A549 (cell line): ENCODE measurements around the gene IL20RB.

Source experiments
- BCL3 ChIP-seq: fragments of >200 bp; sonication (Bioruptor Twin); formaldehyde crosslinking; IDR thresholded peaks from 3 replicates; pipeline ENCODE4 v1.6.1; 2016
- CHD2 ChIP-seq: fragments of 150-350 bp; IDR thresholded peaks from 2 replicates; pipeline ENCODE4 v1.6.1; 2014; ENCODE audit warnings: low read length; ENCODE audit not compliant: partially characterized antibody
- CTCF ChIP-seq: fragments of >200 bp; sonication (Bioruptor Twin); formaldehyde crosslinking; IDR thresholded peaks from 3 replicates; pipeline ENCODE4 v1.5.1; 2016
- E2F6 ChIP-seq: IDR thresholded peaks from 2 replicates; pipeline ENCODE4 v1.6.1; 2012; ENCODE audit warnings: low read depth, borderline replicate concordance
- ELK1 ChIP-seq: fragments of 150-350 bp; IDR thresholded peaks from 2 replicates; pipeline ENCODE4 v1.6.1; 2014; ENCODE audit warnings: low read depth, mild to moderate bottlenecking, low read length
- GATA3 ChIP-seq: IDR thresholded peaks from 2 replicates; pipeline ENCODE4 v1.6.1; 2012; ENCODE audit warnings: borderline replicate concordance
- HOXB13 ChIP-seq: fragments of 250-450 bp; sonication (Bioruptor Pico); IDR thresholded peaks from 2 replicates; pipeline ENCODE4 v1.5.0; 2020; ENCODE audit warnings: low read depth, mild to moderate bottlenecking, moderate library complexity
- MAFK ChIP-seq: fragments of 450-650 bp; IDR thresholded peaks from 2 replicates; pipeline ENCODE4 v1.6.1; 2014; ENCODE audit not compliant: partially characterized antibody
- MAX ChIP-seq: IDR thresholded peaks from 2 replicates; pipeline ENCODE4 v1.6.1; 2012
- MAZ ChIP-seq: fragments of 150-350 bp; IDR thresholded peaks from 2 replicates; pipeline ENCODE4 v1.6.1; 2014; ENCODE audit warnings: antibody characterized with exemption, low read depth, low read length, borderline replicate concordance
- MYC ChIP-seq: IDR thresholded peaks from 2 replicates; pipeline ENCODE4 v1.6.1; 2012; ENCODE audit warnings: mild to moderate bottlenecking, inconsistent platforms, low read length, improper control_type of control experiment, borderline replicate concordance
- POLR2A ChIP-seq: IDR thresholded peaks from 2 replicates; pipeline ENCODE4 v1.6.1; 2012; ENCODE audit warnings: mild to moderate bottlenecking, low read length
- RAD21 ChIP-seq, 2 experiments: fragments of >200 bp in 1 of 2; sonication (Bioruptor Twin) in 1 of 2; formaldehyde crosslinking in 1 of 2; IDR thresholded peaks in 1 of 2; conservative IDR thresholded peaks in 1 of 2; 2 replicates in 1 of 2; 3 replicates in 1 of 2; pipeline ENCODE4 v1.6.1; 2012 to 2018; ENCODE audit warnings: inconsistent platforms in 1 of 2
- USF2 ChIP-seq: fragments of 450-650 bp; IDR thresholded peaks from 2 replicates; pipeline ENCODE4 v1.6.1; 2014; ENCODE audit warnings: antibody characterized with exemption

GRCh38 chr3:136909187-136909586 is 48.6 kb upstream of the IL20RB start:
- TF ChIP-seq HOXB13 (CRISPR knock-in tag) (no peak), MAZ (no peak), CTCF (no peak), BCL3 (no peak), GATA3 (no peak), MAX (no peak), E2F6 (no peak), RAD21 (conservative IDR thresholded peaks at IDR 0.05 in 1 of 2, IDR thresholded peaks at IDR 0.05 in 1 of 2) (no peak), ELK1 (no peak), CHD2 (no peak), USF2 (no peak), MAFK (no peak), POLR2A (no peak), MYC (no peak)
